SU-DHL-6 (cell line): ENCODE data around the gene IQCF2.

Experiments
- H2AFZ ChIP-seq: fragments of 200-600 bp; sonication (generic); 2 replicates; pipeline ENCODE4 v1.6.1; 2014; ENCODE audit warnings: low read depth, mild to moderate bottlenecking, moderate library complexity, mixed read lengths, antibody characterized with exemption, low read length; ENCODE audit not compliant: severe bottlenecking
- H3F3A ChIP-seq: fragments of 200-600 bp; shearing (Covaris generic); 2 replicates; pipeline ENCODE4 v1.6.0; 2016; ENCODE audit warnings: antibody characterized with exemption, mild to moderate bottlenecking; ENCODE audit not compliant: insufficient read depth
- H3K27ac ChIP-seq: fragments of 200-600 bp; sonication (generic); 2 replicates; pipeline ENCODE4 v1.5.1; 2016; ENCODE audit warnings: low read depth, mild to moderate bottlenecking, low read length, moderate library complexity, mixed read lengths
- H3K27me3 ChIP-seq: fragments of 200-600 bp; sonication (generic), shearing (Covaris generic); 2 replicates; pipeline ENCODE4 v1.6.0; 2014; ENCODE audit warnings: mild to moderate bottlenecking, low read length
- H3K36me3 ChIP-seq: fragments of 200-600 bp; sonication (generic); 2 replicates; pipeline ENCODE4 v1.6.1; 2014; ENCODE audit warnings: mild to moderate bottlenecking, low read length, mixed read lengths
- H3K4me2 ChIP-seq: fragments of 300-600, 200-600 bp; shearing (Covaris generic), sonication (generic); 2 replicates; pipeline ENCODE4 v1.6.0; 2014; ENCODE audit warnings: low read length, low read depth, mild to moderate bottlenecking; ENCODE audit not compliant: poor library complexity, severe bottlenecking
- H3K4me3 ChIP-seq: fragments of 200-600 bp; sonication (generic); 2 replicates; pipeline ENCODE4 v1.5.1; 2014; ENCODE audit warnings: antibody characterized with exemption, low read length, mild to moderate bottlenecking, mixed read lengths; ENCODE audit not compliant: insufficient read depth, poor library complexity, severe bottlenecking
- H3K79me2 ChIP-seq: fragments of 200-600 bp; sonication (generic); 2 replicates; pipeline ENCODE4 v1.6.1; 2014; ENCODE audit warnings: mild to moderate bottlenecking, low read length, moderate library complexity; ENCODE audit not compliant: insufficient read depth
- H3K9ac ChIP-seq: fragments of 200-600 bp; sonication (generic); 2 replicates; pipeline ENCODE4 v1.7.0; 2014; ENCODE audit warnings: mild to moderate bottlenecking, low read length
- H3K9me2 ChIP-seq: fragments of 200-600 bp; sonication (generic); replicated peaks from 2 replicates; pipeline ENCODE4 v1.6.1; 2014; ENCODE audit warnings: low read length; ENCODE audit not compliant: insufficient read depth
- H3K9me3 ChIP-seq: fragments of 200-600 bp; sonication (generic); 2 replicates; pipeline ENCODE4 v1.6.1; 2014; ENCODE audit warnings: low read length, mixed read lengths; ENCODE audit not compliant: insufficient read depth
- H4K20me1 ChIP-seq: fragments of 200-600 bp; sonication (generic); 2 replicates; pipeline ENCODE4 v1.6.1; 2014; ENCODE audit warnings: low read depth, mild to moderate bottlenecking, antibody characterized with exemption, low read length, moderate library complexity, mixed read lengths
- EZH2phosphoT487 ChIP-seq: fragments of 200-600 bp; sonication (generic), shearing (Covaris generic); conservative IDR thresholded peaks from 2 replicates; pipeline ENCODE4 v1.6.1; 2018; ENCODE audit warnings: mild to moderate bottlenecking, antibody characterized with exemption, low read length, moderate library complexity, mixed read lengths
- TF ChIP-seq, protein P1 (sequence below): fragments of 200-600 bp; sonication (generic); IDR thresholded peaks from one replicate; pipeline ENCODE4 v1.5.1; 2017; ENCODE audit warnings: antibody characterized with exemption, mild to moderate bottlenecking, low read length, moderate library complexity; ENCODE audit not compliant: insufficient read depth, poor library complexity, severe bottlenecking

IQCF2 gene

GRCh38 chr3:51860703-51861665 lies at the start of gene IQCF2:
Gene IQCF2 (plus strand): TSS chr3:51861615. CDS start chr3:51861667, 52 bp downstream.
- Histone ChIP-seq H3K4me3 (no peak within 1 kb of the TSS), H3K27me3 (no peaks in the 10 kb centered on the region), H3K9me2 (no peaks in the 10 kb centered on the region), H4K20me1 (no peaks in the 10 kb centered on the region), H3K79me2 (no peaks in the 10 kb centered on the region), H3F3A (no peaks in the 10 kb centered on the region), H2AFZ (no peak within 1 kb of the TSS), H3K9ac (no peak within 1 kb of the TSS), H3K27ac (no peak within 1 kb of the TSS), H3K4me2 (no peak within 1 kb of the TSS), H3K36me3 (no peaks in the 10 kb centered on the region), H3K9me3 (no peaks in the 10 kb centered on the region)
- no peak for TF ChIP-seq EZH2phosphoT487
- TF ChIP-seq, protein P1, sequence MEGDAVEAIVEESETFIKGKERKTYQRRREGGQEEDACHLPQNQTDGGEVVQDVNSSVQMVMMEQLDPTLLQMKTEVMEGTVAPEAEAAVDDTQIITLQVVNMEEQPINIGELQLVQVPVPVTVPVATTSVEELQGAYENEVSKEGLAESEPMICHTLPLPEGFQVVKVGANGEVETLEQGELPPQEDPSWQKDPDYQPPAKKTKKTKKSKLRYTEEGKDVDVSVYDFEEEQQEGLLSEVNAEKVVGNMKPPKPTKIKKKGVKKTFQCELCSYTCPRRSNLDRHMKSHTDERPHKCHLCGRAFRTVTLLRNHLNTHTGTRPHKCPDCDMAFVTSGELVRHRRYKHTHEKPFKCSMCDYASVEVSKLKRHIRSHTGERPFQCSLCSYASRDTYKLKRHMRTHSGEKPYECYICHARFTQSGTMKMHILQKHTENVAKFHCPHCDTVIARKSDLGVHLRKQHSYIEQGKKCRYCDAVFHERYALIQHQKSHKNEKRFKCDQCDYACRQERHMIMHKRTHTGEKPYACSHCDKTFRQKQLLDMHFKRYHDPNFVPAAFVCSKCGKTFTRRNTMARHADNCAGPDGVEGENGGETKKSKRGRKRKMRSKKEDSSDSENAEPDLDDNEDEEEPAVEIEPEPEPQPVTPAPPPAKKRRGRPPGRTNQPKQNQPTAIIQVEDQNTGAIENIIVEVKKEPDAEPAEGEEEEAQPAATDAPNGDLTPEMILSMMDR = no peak

GRCh38 chr3:51813539-51813938 lies 47.9 kb upstream of the IQCF2 start:
- no peaks in the 10 kb centered on the region for H3K9me2 ChIP-seq
- no peak overlapping the region for H2AFZ ChIP-seq
- no peak overlapping the region for H3K4me2 ChIP-seq
- no peak for TF ChIP-seq EZH2phosphoT487
- TF ChIP-seq, protein P1 = no peak
- no peak overlapping the region for H3K4me3 ChIP-seq
- no peaks in the 10 kb centered on the region for H4K20me1 ChIP-seq
- H3K27ac ChIP-seq = no peak overlapping the region
- no peak overlapping the region for H3K9ac ChIP-seq
- H3K79me2 ChIP-seq = no peaks in the 10 kb centered on the region
- no peaks in the 10 kb centered on the region for H3K9me3 ChIP-seq
- no peaks in the 10 kb centered on the region for H3K36me3 ChIP-seq
- H3F3A ChIP-seq = no peaks in the 10 kb centered on the region
- peaks cover 3% of the 10 kb centered on the region; the same call in 1 of the 2 replicates for H3K27me3 ChIP-seq

DNA sequence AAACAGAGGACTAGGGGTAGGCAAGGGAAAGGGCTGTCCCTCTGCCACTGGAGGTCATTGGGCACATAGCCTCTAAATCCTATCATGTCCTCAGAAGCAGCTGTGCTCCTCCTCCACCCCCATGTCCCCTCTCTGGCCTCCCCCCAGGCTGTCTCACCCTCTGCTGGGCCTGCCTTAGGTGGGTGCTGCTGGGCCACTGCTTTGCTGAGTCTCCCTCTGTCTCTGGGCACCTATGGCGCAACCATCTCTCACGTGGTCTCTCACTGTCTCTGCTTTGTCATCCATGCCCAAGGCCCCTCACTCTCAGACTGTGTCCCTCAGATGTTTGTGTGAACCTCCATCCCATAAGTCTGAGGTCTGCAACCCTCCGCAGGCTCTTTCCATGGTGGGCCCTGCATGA lies 47.4 kb upstream of the IQCF2 start:
- TF ChIP-seq EZH2phosphoT487 = no peak
- TF ChIP-seq, protein P1 = no peak

More for the DNA sequence above, 47.4 kb upstream of the IQCF2 start:
- H2AFZ ChIP-seq = no peak overlapping the region
- no peak overlapping the region for H3K4me3 ChIP-seq
- H3K27ac ChIP-seq = no peak overlapping the region
- H3K9me3 ChIP-seq = no peaks in the 10 kb centered on the region
- no peak overlapping the region for H3K4me2 ChIP-seq
- peaks cover 3% of the 10 kb centered on the region; the same call in 1 of the 2 replicates for H3K27me3 ChIP-seq
- no peaks in the 10 kb centered on the region for H3F3A ChIP-seq
- H3K9ac ChIP-seq = no peak overlapping the region
- no peaks in the 10 kb centered on the region for H3K9me2 ChIP-seq
- no peaks in the 10 kb centered on the region for H3K36me3 ChIP-seq
- no peaks in the 10 kb centered on the region for H3K79me2 ChIP-seq
- no peaks in the 10 kb centered on the region for H4K20me1 ChIP-seq
